Measurements from ENCODE around the gene UBQLN4.
"Not testable (repeated sequence)": the region's sequence is repeated elsewhere in the genome, so short reads cannot be mapped to it uniquely, and the experiment has no call there.

UBQLN4 gene

GRCh38 chr1:156080863-156081179 is 27.2 kb upstream of the UBQLN4 start:
- no peak for DNase-seq

- DNase-seq: no peak
These were observed 26.8 kb upstream of the UBQLN4 start for GRCh38 chr1:156080241-156080862.

- no peak for DNase-seq
These were observed 26.2 kb upstream of the UBQLN4 start for GRCh38 chr1:156079762-156080161.

- no peak for DNase-seq
These were observed 25.1 kb upstream of the UBQLN4 start for GRCh38 chr1:156078728-156079127.

GRCh38 chr1:156077430-156077760 is 23.8 kb upstream of the UBQLN4 start:
- no peak for DNase-seq

GRCh38 chr1:156076609-156077429 is 23.2 kb upstream of the UBQLN4 start:
- DNase-seq: no peak

- no peak for DNase-seq
These were observed 22.2 kb upstream of the UBQLN4 start for GRCh38 chr1:156075775-156076204.

- no peak for DNase-seq
These were observed 21.6 kb upstream of the UBQLN4 start for GRCh38 chr1:156075162-156075561.

- no peak for DNase-seq
These were observed 21.1 kb upstream of the UBQLN4 start for GRCh38 chr1:156074661-156075060.

GRCh38 chr1:156073740-156074139 is 20.1 kb upstream of the UBQLN4 start:
- no peak for DNase-seq

- DNase-seq: no peak
These were observed 19.6 kb upstream of the UBQLN4 start for GRCh38 chr1:156073110-156073687.

GRCh38 chr1:156072251-156072650 is 18.7 kb upstream of the UBQLN4 start:
- DNase-seq: no peak

- not testable (repeated sequence) for DNase-seq
These were observed 17.8 kb upstream of the UBQLN4 start for GRCh38 chr1:156071332-156071816.

GRCh38 chr1:156070548-156070947 is 16.9 kb upstream of the UBQLN4 start:
- DNase-seq: no peak

GRCh38 chr1:156069490-156070455 is 16.2 kb upstream of the UBQLN4 start:
- DNase-seq: no peak

- DNase-seq: no peak
These were observed 13.7 kb upstream of the UBQLN4 start for GRCh38 chr1:156067262-156067661.

GRCh38 chr1:156065871-156066270 is 12.3 kb upstream of the UBQLN4 start:
- DNase-seq: no peak

GRCh38 chr1:156065212-156065611 is 11.6 kb upstream of the UBQLN4 start:
- no peak for DNase-seq

GRCh38 chr1:156064615-156065014 is 11.0 kb upstream of the UBQLN4 start:
- no peak for DNase-seq

GRCh38 chr1:156063997-156064285 is 10.3 kb upstream of the UBQLN4 start:
- DNase-seq: no peak

GRCh38 chr1:156062189-156062588 is 8.6 kb upstream of the UBQLN4 start:
- no peak for DNase-seq

- peak; percentile 12 for DNase-seq
These were observed 7.5 kb upstream of the UBQLN4 start, which contains the start of gene RAB25 for GRCh38 chr1:156060937-156061636. RAB25 (plus strand) TSS chr1:156061160; CDS start chr1:156061401, 241 bp downstream.

Data from NCI-H146 (cell line).